Fibroblast of mammary gland (primary cell): ENCODE results near the gene SORCS3.

Experiments
- DNase-seq: peaks from one replicate; pipeline ENCODE4 v3.0.0-alpha.2; 2010; ENCODE audit warnings: low read depth
- H3K4me3 ChIP-seq: 2 replicates; pipeline ENCODE4 v1.5.1; 2011; ENCODE audit warnings: low read depth, mild to moderate bottlenecking, low read length, moderate library complexity; ENCODE audit not compliant: control insufficient read depth
- CTCF ChIP-seq: conservative IDR thresholded peaks from 2 replicates; pipeline ENCODE4 v1.5.1; 2011; ENCODE audit warnings: low read depth, low read length, inconsistent platforms; ENCODE audit not compliant: control insufficient read depth, insufficient read depth

The SORCS3 gene

GRCh38 chr10:105258036-105258673 is 617.1 kb downstream of the SORCS3 start:
- no peak for TF ChIP-seq CTCF
- no peak overlapping the region for H3K4me3 ChIP-seq
- no peak for DNase-seq

DNA sequence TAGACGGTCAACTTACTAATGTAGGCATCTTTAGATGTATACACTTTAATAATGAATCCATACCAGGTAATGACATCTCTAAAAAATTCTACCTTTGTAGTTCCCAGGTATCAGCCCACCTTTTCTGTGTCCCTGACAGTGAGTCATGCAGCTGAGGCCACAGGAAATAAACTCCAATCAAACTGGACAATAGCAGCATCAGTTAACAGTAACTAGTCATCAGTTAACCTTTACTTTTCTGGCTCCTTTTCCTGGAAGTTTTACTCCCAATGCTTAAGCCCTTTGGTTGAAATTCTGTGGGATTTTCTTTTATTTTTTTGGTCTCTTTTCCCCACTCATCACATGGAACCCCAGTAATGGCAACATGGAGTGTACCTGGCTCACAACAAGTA is 617.6 kb downstream of the SORCS3 start:
- DNase-seq: no peak
- TF ChIP-seq CTCF: no peak
- no peak overlapping the region for H3K4me3 ChIP-seq

DNA sequence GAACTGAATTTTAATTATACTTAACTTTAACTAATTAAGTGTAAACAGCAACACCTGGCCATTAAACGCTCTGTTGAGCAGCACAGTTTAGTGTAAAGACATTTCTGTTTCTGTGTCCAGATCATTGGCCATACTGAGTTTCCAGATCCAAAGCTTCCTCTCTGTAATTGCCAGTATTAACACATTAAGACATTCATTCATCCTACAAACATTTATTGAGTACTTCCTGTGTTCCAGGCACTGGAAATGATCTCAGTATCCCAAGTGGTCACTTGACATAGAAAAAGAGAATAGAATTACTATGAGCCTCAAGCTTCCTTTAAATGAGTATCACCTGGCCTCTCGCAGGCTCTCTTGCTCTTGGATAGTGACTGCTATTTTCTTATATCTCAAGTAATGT is 618.1 kb downstream of the SORCS3 start:
- no peak overlapping the region for H3K4me3 ChIP-seq
- no peak for TF ChIP-seq CTCF
- DNase-seq: no peak

DNA sequence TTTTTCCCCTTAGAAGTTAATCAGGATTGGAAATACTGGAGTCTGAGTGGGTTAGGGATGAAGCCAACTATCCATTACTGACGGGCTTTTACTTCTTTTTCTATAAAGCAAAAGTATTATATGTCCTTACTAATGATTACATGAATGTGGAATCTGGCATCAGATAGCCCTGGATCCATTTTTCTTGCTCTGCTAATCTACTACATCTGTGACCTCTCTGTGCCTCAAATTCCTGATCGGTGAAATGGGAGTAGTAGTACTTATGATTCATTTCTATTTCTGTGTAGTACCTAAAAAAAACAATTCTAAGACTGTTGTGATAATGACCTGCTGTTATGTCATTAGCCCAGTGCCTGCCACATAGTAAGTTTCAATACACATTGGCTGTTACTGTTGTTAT is 621.6 kb downstream of the SORCS3 start:
- H3K4me3 ChIP-seq: no peak overlapping the region
- peak; percentile 13 for DNase-seq
- TF ChIP-seq CTCF: no peak

DNA sequence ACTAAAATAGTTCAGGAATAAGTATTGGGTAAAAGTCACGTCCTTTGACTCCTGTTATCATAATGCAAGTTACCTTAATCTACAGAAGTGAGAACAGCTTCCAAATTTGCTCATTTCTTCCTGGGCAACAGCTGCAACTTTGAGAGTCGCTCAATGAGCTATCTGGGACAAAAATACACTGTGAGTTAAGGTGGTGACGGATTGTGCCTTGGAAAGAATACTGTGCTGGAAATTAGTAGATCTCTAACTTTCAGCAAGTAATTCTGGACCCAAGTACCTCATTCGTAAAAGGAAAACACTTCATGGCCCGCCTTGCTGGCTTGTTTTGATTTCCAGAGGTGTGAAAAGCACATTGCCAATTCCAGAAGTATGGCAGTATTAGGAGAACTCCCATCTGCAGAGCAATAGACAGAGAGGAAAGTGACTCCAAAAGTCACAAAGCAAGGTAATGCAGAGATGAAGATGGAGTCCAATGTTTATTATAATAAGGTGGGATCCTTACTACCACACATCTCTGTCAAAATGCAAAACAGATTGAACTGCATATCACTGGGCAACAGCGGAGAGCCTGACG is 626.0 kb downstream of the SORCS3 start:
- no peak for TF ChIP-seq CTCF
- no peak overlapping the region for H3K4me3 ChIP-seq
- DNase-seq: no peak

DNA sequence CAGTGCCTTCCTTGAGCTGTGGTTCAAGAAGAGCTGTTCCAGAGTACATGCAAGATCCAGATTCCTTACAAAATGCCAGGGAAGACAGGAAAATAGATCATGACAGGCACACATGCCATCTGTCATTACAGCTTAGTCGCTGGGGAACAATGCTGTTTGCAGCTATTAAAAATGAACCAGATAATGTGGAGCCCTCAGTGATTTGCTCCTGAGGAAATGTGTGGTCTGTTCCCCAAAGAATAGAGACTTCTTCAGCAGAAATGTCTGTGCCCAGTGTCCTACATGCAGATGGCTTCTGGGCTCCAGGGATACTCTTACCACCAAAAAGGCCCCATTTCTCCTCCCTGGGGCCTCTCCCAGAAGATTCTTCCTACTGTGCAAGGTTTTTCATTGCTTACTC is 627.9 kb downstream of the SORCS3 start:
- TF ChIP-seq CTCF: no peak
- DNase-seq: no peak
- no peak overlapping the region for H3K4me3 ChIP-seq
